Measurements from ENCODE around the gene OR5A1. TPM values are rescaled to one million over a fixed set of nuclear protein-coding genes. Genes with fewer than 3 reads are reported as not detected.
"Not testable (repeated sequence)": the region's sequence is repeated elsewhere in the genome, so short reads cannot be mapped to it uniquely, and the experiment has no call there.

The OR5A1 gene
- total RNA-seq, 1 experiment from 2014 or later = not detected

DNA sequence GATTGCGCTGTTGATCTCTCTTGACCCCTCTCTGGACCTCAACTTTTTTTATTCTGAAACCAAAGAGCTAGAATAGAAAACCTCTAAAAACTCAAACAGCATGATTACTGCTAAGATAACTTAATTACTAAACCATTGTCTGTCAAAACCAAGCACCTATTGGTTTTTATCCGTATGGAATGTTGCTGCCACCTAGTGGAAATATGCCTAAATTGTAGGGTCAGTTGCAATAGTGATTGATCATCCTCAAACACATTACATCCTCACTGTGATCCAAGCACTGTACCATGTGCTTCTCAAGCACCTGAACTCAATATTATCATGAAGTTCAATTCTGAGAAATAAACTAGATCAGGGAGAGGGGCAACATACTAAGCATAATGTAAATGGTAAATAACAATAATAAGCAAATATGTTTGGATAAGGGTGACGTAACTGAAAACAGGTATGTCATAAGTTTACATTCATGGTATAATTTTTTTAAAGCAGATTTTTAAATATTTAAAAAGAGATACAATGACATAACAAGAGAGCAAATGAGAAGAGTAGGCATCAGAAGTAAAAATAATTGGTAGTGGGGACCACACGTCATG, 6.2 kb upstream of the OR5A1 start:
- Histone ChIP-seq H3K36me3 (ENCODE audit: insufficient read depth, low read length, poor library complexity, severe bottlenecking) (no peaks in the 10 kb centered on the region), H3K4me3 (ENCODE audit: low read depth, low read length, poor library complexity, severe bottlenecking) (no peak overlapping the region), H3K9me3 (ENCODE audit: low read depth, low read length, poor library complexity, severe bottlenecking) (no peaks in the 10 kb centered on the region), H3K4me1 (ENCODE audit: insufficient read depth, low read length, poor library complexity, severe bottlenecking) (peaks cover 16% of the 10 kb centered on the region), H3K27ac (ENCODE audit: low read depth, low read length, poor library complexity, severe bottlenecking) (no peak overlapping the region), H3K27me3 (replicated peaks; ENCODE audit: insufficient read depth, low read depth, low read length, poor library complexity) (no peaks in the 10 kb centered on the region)
- intact Hi-C loops (cut with micrococcal nuclease; ENCODE audit: unreplicated experiment) = loop anchor here (1.0 to 5.0 kb wide), 5 partner anchors 148 to 273 kb away; no protein-coding TSS in a partner anchor
- TF ChIP-seq, protein P1, sequence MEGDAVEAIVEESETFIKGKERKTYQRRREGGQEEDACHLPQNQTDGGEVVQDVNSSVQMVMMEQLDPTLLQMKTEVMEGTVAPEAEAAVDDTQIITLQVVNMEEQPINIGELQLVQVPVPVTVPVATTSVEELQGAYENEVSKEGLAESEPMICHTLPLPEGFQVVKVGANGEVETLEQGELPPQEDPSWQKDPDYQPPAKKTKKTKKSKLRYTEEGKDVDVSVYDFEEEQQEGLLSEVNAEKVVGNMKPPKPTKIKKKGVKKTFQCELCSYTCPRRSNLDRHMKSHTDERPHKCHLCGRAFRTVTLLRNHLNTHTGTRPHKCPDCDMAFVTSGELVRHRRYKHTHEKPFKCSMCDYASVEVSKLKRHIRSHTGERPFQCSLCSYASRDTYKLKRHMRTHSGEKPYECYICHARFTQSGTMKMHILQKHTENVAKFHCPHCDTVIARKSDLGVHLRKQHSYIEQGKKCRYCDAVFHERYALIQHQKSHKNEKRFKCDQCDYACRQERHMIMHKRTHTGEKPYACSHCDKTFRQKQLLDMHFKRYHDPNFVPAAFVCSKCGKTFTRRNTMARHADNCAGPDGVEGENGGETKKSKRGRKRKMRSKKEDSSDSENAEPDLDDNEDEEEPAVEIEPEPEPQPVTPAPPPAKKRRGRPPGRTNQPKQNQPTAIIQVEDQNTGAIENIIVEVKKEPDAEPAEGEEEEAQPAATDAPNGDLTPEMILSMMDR (conservative IDR thresholded peaks at IDR 0.05; ENCODE audit: low read depth, low read length) = peak; percentile 92
- no peak for TF ChIP-seq EZH2 (IDR thresholded peaks at IDR 0.05; ENCODE audit: borderline replicate concordance, low read depth, low read length, poor library complexity, severe bottlenecking)
- peak; percentile 79 for DNase-seq (ENCODE audit: low spot score)
- BruUV-seq (replicated peaks) = no TSS peak
- POLR2A ChIA-PET (ENCODE audit: low non-redundant PET) = no interaction called here
- CTCF ChIA-PET = no interaction called here

DNA sequence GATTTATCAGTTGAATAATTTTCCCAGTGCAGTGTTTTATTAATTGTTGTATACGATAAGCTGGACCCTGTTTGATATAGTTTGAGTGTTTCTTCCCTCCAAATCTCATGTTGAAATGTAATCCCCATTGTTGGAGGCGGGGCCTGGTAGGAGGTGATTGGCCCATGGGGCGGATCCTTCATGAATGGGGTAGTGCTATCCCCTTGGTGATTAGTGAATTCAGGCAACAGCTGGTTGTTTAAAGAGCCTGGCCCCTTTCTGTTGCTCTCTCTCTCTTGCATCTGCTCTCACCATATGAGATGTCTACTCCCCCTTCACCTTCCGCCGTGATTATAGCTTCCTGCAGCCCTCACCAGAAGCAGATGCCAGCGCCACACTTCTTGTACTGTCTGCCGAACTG, 1.5 kb downstream of the OR5A1 start:
- Histone ChIP-seq H3K27me3 (replicated peaks; ENCODE audit: insufficient read depth, low read depth, low read length, poor library complexity) (no peaks in the 10 kb centered on the region), H3K36me3 (ENCODE audit: insufficient read depth, low read length, poor library complexity, severe bottlenecking) (no peaks in the 10 kb centered on the region), H3K4me3 (ENCODE audit: low read depth, low read length, poor library complexity, severe bottlenecking) (no peak overlapping the region), H3K27ac (ENCODE audit: low read depth, low read length, poor library complexity, severe bottlenecking) (no peak overlapping the region), H3K9me3 (ENCODE audit: low read depth, low read length, poor library complexity, severe bottlenecking) (no peaks in the 10 kb centered on the region), H3K4me1 (ENCODE audit: insufficient read depth, low read length, poor library complexity, severe bottlenecking) (peaks cover 6% of the 10 kb centered on the region)
- peak; percentile 75 for DNase-seq (ENCODE audit: low spot score)
- no peak for TF ChIP-seq EZH2 (IDR thresholded peaks at IDR 0.05; ENCODE audit: borderline replicate concordance, low read depth, low read length, poor library complexity, severe bottlenecking)
- TF ChIP-seq, protein P1 (conservative IDR thresholded peaks at IDR 0.05; ENCODE audit: low read depth, low read length) = no peak
- ChIA-PET CTCF (no interaction called here), POLR2A (ENCODE audit: low non-redundant PET) (no interaction called here)
- BruUV-seq (replicated peaks) = no TSS peak
- intact Hi-C loops (cut with micrococcal nuclease; ENCODE audit: unreplicated experiment) = loop anchor here (5.0 kb wide), 1 partner anchor 245 kb away; no protein-coding TSS in a partner anchor

DNA sequence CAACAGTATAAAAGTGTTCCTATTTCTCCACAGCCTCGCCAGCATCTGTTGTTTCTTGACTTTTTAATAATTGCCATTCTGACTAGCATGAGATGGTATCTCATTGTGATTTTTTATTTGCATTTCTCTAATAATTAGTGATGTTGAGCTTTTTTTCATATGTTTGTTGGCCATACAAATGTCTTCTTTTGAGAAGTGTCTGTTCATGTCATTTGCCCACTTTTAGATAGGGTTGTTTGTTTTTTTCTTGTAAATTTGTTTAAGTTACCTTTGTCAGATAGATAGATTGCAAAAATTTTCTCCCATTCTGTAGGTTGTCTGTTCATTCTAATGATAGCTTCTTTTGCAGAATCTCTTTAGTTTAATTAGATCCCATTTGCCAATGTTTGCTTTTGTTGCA, 9.4 kb downstream of the OR5A1 start:
- BruUV-seq (replicated peaks); H3K4me3 ChIP-seq (ENCODE audit: low read depth, low read length, poor library complexity, severe bottlenecking); H3K36me3 ChIP-seq (ENCODE audit: insufficient read depth, low read length, poor library complexity, severe bottlenecking); H3K27me3 ChIP-seq (replicated peaks; ENCODE audit: insufficient read depth, low read depth, low read length, poor library complexity); H3K4me1 ChIP-seq (ENCODE audit: insufficient read depth, low read length, poor library complexity, severe bottlenecking); CTCF ChIA-PET; H3K27ac ChIP-seq (ENCODE audit: low read depth, low read length, poor library complexity, severe bottlenecking); POLR2A ChIA-PET (ENCODE audit: low non-redundant PET); H3K9me3 ChIP-seq (ENCODE audit: low read depth, low read length, poor library complexity, severe bottlenecking); intact Hi-C loops (cut with micrococcal nuclease; ENCODE audit: unreplicated experiment); DNase-seq (ENCODE audit: low spot score): not testable (repeated sequence)

DNA sequence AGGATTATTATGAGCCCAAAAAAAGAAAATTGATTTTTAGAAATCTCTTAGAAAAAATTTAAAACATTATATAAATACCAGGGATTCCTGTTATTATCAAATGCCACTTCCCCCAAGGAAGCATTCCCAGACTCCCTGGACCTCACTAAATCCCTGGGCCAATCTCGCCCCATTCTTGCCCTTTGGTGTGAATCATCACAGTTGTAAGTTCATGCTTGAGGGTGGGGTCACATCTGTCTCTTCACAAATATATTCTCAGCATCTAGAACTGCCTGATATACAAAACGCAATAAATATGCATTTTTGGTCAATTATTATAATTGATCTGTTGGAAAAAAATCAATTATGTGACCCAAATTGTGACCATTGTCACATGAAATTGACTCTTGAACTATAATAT, 12.2 kb downstream of the OR5A1 start:
- Histone ChIP-seq H3K9me3 (ENCODE audit: low read depth, low read length, poor library complexity, severe bottlenecking) (no peaks in the 10 kb centered on the region), H3K27me3 (replicated peaks; ENCODE audit: insufficient read depth, low read depth, low read length, poor library complexity) (no peaks in the 10 kb centered on the region), H3K4me3 (ENCODE audit: low read depth, low read length, poor library complexity, severe bottlenecking) (no peak overlapping the region), H3K36me3 (ENCODE audit: insufficient read depth, low read length, poor library complexity, severe bottlenecking) (no peaks in the 10 kb centered on the region), H3K4me1 (ENCODE audit: insufficient read depth, low read length, poor library complexity, severe bottlenecking) (no peaks in the 10 kb centered on the region), H3K27ac (ENCODE audit: low read depth, low read length, poor library complexity, severe bottlenecking) (no peak overlapping the region)
- TF ChIP-seq, protein P1 (conservative IDR thresholded peaks at IDR 0.05; ENCODE audit: low read depth, low read length) = no peak
- no peak for TF ChIP-seq EZH2 (IDR thresholded peaks at IDR 0.05; ENCODE audit: borderline replicate concordance, low read depth, low read length, poor library complexity, severe bottlenecking)
- intact Hi-C loops (cut with micrococcal nuclease; ENCODE audit: unreplicated experiment) = no loop called here
- ChIA-PET CTCF (no interaction called here), POLR2A (ENCODE audit: low non-redundant PET) (no interaction called here)
- no TSS peak for BruUV-seq (replicated peaks)
- no peak for DNase-seq (ENCODE audit: low spot score)
